ENCODE data around the gene FOXN4.

Gene FOXN4

DNA sequence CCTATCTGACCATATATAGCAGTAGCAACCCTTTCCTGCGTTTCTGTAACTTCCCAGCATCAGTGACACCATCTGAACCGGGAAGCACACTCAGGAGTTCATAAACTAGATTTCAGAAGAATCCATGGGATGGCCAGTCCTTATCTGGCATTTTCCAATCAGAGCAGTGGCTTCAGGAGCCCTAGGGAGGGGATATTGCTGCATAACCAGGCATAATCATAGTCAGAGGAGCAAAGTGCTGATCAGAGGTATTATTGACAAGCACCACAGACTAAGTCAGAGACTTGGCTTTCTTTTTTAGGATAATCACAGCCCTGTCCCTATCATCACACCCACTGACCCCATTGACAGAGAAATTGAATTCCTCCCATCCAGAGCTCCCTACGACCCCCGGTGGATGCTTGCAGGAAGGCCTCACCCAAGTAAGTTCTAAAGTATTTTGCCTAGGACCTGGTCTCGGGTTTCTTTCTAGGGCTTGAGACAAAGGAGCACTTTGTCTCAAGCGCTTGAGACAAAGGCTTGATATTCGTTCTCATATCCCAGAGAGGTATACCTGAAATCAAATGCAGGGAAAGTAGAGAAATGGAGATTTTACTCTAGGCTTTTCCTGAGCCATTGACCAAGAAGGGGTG is 55.1 kb downstream of the FOXN4 start:
- no peaks in the 10 kb centered on the region for H3K9me3 ChIP-seq (replicated peaks; ENCODE audit: low read length)
- H3K4me2 ChIP-seq (ENCODE audit: low read length) = no peak overlapping the region
- no peaks in the 10 kb centered on the region for H3K4me1 ChIP-seq (ENCODE audit: control insufficient read depth, insufficient read depth, low read length)
- no peaks in the 10 kb centered on the region for H3K27me3 ChIP-seq (ENCODE audit: control insufficient read depth, insufficient read depth, low read length)
- no peak overlapping the region for H3K4me3 ChIP-seq (ENCODE audit: low read length)
- no peaks in the 10 kb centered on the region for H3K36me3 ChIP-seq (ENCODE audit: insufficient read depth, low read length)
- H3K9ac ChIP-seq (ENCODE audit: low read depth, low read length) = no peak overlapping the region

DNA sequence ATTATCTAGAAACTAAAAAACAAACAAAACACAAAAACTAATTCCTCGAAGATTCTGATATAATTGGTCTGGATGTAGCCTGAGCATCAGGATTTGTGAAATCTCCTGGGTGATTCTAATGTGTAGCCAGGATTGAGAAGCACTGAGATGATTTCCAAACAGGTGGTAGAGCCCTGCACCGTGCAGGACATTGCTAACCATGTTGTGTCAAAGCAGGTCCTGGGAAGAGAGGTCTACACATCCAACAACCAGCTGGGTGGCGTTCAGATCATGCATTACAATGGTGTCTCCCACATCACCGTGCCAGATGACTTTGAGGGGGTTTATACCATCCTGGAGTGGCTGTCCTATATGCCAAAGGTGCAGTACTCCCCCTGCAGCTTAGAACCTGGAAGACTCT is 56.3 kb downstream of the FOXN4 start:
- H3K9ac ChIP-seq (ENCODE audit: low read depth, low read length) = no peak overlapping the region
- H3K4me2 ChIP-seq (ENCODE audit: low read length) = no peak overlapping the region
- H3K36me3 ChIP-seq (ENCODE audit: insufficient read depth, low read length) = no peaks in the 10 kb centered on the region
- no peak overlapping the region for H3K4me3 ChIP-seq (ENCODE audit: low read length)
- no peaks in the 10 kb centered on the region for H3K27me3 ChIP-seq (ENCODE audit: control insufficient read depth, insufficient read depth, low read length)
- no peaks in the 10 kb centered on the region for H3K9me3 ChIP-seq (replicated peaks; ENCODE audit: low read length)
- H3K4me1 ChIP-seq (ENCODE audit: control insufficient read depth, insufficient read depth, low read length) = no peaks in the 10 kb centered on the region

GRCh38 chr12:109250523-109250922 is 58.6 kb downstream of the FOXN4 start:
- no peak overlapping the region for H3K4me3 ChIP-seq (ENCODE audit: low read length)
- no peak overlapping the region for H3K4me2 ChIP-seq (ENCODE audit: low read length)
- no peaks in the 10 kb centered on the region for H3K9me3 ChIP-seq (replicated peaks; ENCODE audit: low read length)
- no peaks in the 10 kb centered on the region for H3K4me1 ChIP-seq (ENCODE audit: control insufficient read depth, insufficient read depth, low read length)
- no peak overlapping the region for H3K9ac ChIP-seq (ENCODE audit: low read depth, low read length)
- no peaks in the 10 kb centered on the region for H3K27me3 ChIP-seq (ENCODE audit: control insufficient read depth, insufficient read depth, low read length)
- no peaks in the 10 kb centered on the region for H3K36me3 ChIP-seq (ENCODE audit: insufficient read depth, low read length)

- Histone ChIP-seq H3K27me3 (ENCODE audit: control insufficient read depth, insufficient read depth, low read length) (no peaks in the 10 kb centered on the region), H3K4me3 (ENCODE audit: low read length) (no peak overlapping the region), H3K9me3 (replicated peaks; ENCODE audit: low read length) (no peaks in the 10 kb centered on the region), H3K36me3 (ENCODE audit: insufficient read depth, low read length) (no peaks in the 10 kb centered on the region), H3K4me2 (ENCODE audit: low read length) (no peak overlapping the region), H3K9ac (ENCODE audit: low read depth, low read length) (no peak overlapping the region), H3K4me1 (ENCODE audit: control insufficient read depth, insufficient read depth, low read length) (no peaks in the 10 kb centered on the region)
Measured at GRCh38 chr12:109247831-109248654, 61.0 kb downstream of the FOXN4 start.

DNA sequence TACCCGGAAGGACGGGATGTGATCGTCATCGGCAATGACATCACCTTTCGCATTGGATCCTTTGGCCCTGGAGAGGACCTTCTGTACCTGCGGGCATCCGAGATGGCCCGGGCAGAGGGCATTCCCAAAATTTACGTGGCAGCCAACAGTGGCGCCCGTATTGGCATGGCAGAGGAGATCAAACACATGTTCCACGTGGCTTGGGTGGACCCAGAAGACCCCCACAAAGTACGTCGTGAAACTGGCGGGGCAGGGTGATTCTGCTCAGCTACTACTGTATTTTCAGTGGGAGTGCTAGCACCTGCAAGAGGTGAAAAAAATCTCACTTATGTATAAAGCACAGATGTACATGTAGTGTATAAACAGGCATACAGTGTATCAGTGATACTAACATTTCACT is 62.9 kb downstream of the FOXN4 start:
- H3K36me3 ChIP-seq (ENCODE audit: insufficient read depth, low read length) = no peaks in the 10 kb centered on the region
- H3K9ac ChIP-seq (ENCODE audit: low read depth, low read length) = no peak overlapping the region
- H3K4me2 ChIP-seq (ENCODE audit: low read length) = no peak overlapping the region
- H3K4me1 ChIP-seq (ENCODE audit: control insufficient read depth, insufficient read depth, low read length) = no peaks in the 10 kb centered on the region
- H3K4me3 ChIP-seq (ENCODE audit: low read length) = no peak overlapping the region
- no peaks in the 10 kb centered on the region for H3K9me3 ChIP-seq (replicated peaks; ENCODE audit: low read length)
- no peaks in the 10 kb centered on the region for H3K27me3 ChIP-seq (ENCODE audit: control insufficient read depth, insufficient read depth, low read length)

- no peak overlapping the region for H3K9ac ChIP-seq (ENCODE audit: low read depth, low read length)
- no peaks in the 10 kb centered on the region for H3K36me3 ChIP-seq (ENCODE audit: insufficient read depth, low read length)
- H3K9me3 ChIP-seq (replicated peaks; ENCODE audit: low read length) = no peaks in the 10 kb centered on the region
- H3K4me1 ChIP-seq (ENCODE audit: control insufficient read depth, insufficient read depth, low read length) = no peaks in the 10 kb centered on the region
- no peak overlapping the region for H3K4me2 ChIP-seq (ENCODE audit: low read length)
- no peak overlapping the region for H3K4me3 ChIP-seq (ENCODE audit: low read length)
- no peaks in the 10 kb centered on the region for H3K27me3 ChIP-seq (ENCODE audit: control insufficient read depth, insufficient read depth, low read length)
Measured at GRCh38 chr12:109244073-109244472, 65.0 kb downstream of the FOXN4 start.

GRCh38 chr12:109241936-109242335 is 67.1 kb downstream of the FOXN4 start:
- H3K9me3 ChIP-seq (replicated peaks; ENCODE audit: low read length) = no peaks in the 10 kb centered on the region
- H3K4me3 ChIP-seq (ENCODE audit: low read length) = no peak overlapping the region
- no peak overlapping the region for H3K4me2 ChIP-seq (ENCODE audit: low read length)
- H3K9ac ChIP-seq (ENCODE audit: low read depth, low read length) = no peak overlapping the region
- H3K36me3 ChIP-seq (ENCODE audit: insufficient read depth, low read length) = no peaks in the 10 kb centered on the region
- no peaks in the 10 kb centered on the region for H3K4me1 ChIP-seq (ENCODE audit: control insufficient read depth, insufficient read depth, low read length)
- H3K27me3 ChIP-seq (ENCODE audit: control insufficient read depth, insufficient read depth, low read length) = no peaks in the 10 kb centered on the region

GRCh38 chr12:109240365-109240764 is 68.7 kb downstream of the FOXN4 start:
- Histone ChIP-seq H3K9me3 (replicated peaks; ENCODE audit: low read length) (no peaks in the 10 kb centered on the region), H3K27me3 (ENCODE audit: control insufficient read depth, insufficient read depth, low read length) (no peaks in the 10 kb centered on the region), H3K36me3 (ENCODE audit: insufficient read depth, low read length) (no peaks in the 10 kb centered on the region), H3K4me1 (ENCODE audit: control insufficient read depth, insufficient read depth, low read length) (no peaks in the 10 kb centered on the region), H3K4me2 (ENCODE audit: low read length) (no peak overlapping the region), H3K4me3 (ENCODE audit: low read length) (no peak overlapping the region), H3K9ac (ENCODE audit: low read depth, low read length) (no peak overlapping the region)

- no peaks in the 10 kb centered on the region for H3K4me1 ChIP-seq (ENCODE audit: control insufficient read depth, insufficient read depth, low read length)
- no peaks in the 10 kb centered on the region for H3K36me3 ChIP-seq (ENCODE audit: insufficient read depth, low read length)
- no peaks in the 10 kb centered on the region for H3K27me3 ChIP-seq (ENCODE audit: control insufficient read depth, insufficient read depth, low read length)
- H3K4me2 ChIP-seq (ENCODE audit: low read length) = no peak overlapping the region
- no peak overlapping the region for H3K4me3 ChIP-seq (ENCODE audit: low read length)
- H3K9ac ChIP-seq (ENCODE audit: low read depth, low read length) = no peak overlapping the region
- no peaks in the 10 kb centered on the region for H3K9me3 ChIP-seq (replicated peaks; ENCODE audit: low read length)
Measured at GRCh38 chr12:109239691-109240090, 69.4 kb downstream of the FOXN4 start.

- H3K36me3 ChIP-seq (ENCODE audit: insufficient read depth, low read length) = no peaks in the 10 kb centered on the region
- no peaks in the 10 kb centered on the region for H3K9me3 ChIP-seq (replicated peaks; ENCODE audit: low read length)
- no peaks in the 10 kb centered on the region for H3K27me3 ChIP-seq (ENCODE audit: control insufficient read depth, insufficient read depth, low read length)
- H3K4me2 ChIP-seq (ENCODE audit: low read length) = no peak overlapping the region
- H3K4me1 ChIP-seq (ENCODE audit: control insufficient read depth, insufficient read depth, low read length) = no peaks in the 10 kb centered on the region
- H3K9ac ChIP-seq (ENCODE audit: low read depth, low read length) = no peak overlapping the region
- no peak overlapping the region for H3K4me3 ChIP-seq (ENCODE audit: low read length)
Measured at GRCh38 chr12:109239179-109239578, 69.9 kb downstream of the FOXN4 start.

- no peaks in the 10 kb centered on the region for H3K27me3 ChIP-seq (ENCODE audit: control insufficient read depth, insufficient read depth, low read length)
- H3K4me2 ChIP-seq (ENCODE audit: low read length) = no peak overlapping the region
- H3K4me3 ChIP-seq (ENCODE audit: low read length) = no peak overlapping the region
- no peaks in the 10 kb centered on the region for H3K9me3 ChIP-seq (replicated peaks; ENCODE audit: low read length)
- no peaks in the 10 kb centered on the region for H3K36me3 ChIP-seq (ENCODE audit: insufficient read depth, low read length)
- no peaks in the 10 kb centered on the region for H3K4me1 ChIP-seq (ENCODE audit: control insufficient read depth, insufficient read depth, low read length)
- no peak overlapping the region for H3K9ac ChIP-seq (ENCODE audit: low read depth, low read length)
Measured at GRCh38 chr12:109236257-109236656, 72.8 kb downstream of the FOXN4 start.

DNA sequence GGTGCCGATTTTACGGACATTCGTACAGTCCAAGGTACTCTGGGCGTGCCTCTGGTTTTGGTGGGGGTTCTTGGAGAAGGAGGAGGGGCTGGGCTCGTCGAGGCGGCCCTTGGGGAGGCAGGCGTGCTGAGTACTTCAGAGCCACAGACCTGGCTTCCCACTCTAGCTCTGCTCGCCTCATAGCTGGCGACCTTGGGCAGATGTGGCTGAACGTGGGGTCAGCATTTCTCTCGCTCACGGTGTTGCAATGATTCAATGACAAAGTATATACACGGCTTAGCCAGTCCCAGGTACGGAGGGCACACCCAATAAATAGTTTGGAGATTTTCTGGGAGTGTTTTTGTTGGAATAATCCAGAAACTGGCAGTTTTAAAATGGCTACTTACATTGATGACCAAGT is 75.1 kb downstream of the FOXN4 start:
- no peak overlapping the region for H3K4me3 ChIP-seq (ENCODE audit: low read length)

More for the DNA sequence above, 75.1 kb downstream of the FOXN4 start:
- Histone ChIP-seq H3K4me2 (ENCODE audit: low read length) (no peak overlapping the region), H3K27me3 (ENCODE audit: control insufficient read depth, insufficient read depth, low read length) (no peaks in the 10 kb centered on the region), H3K9ac (ENCODE audit: low read depth, low read length) (no peak overlapping the region), H3K36me3 (ENCODE audit: insufficient read depth, low read length) (no peaks in the 10 kb centered on the region), H3K4me1 (ENCODE audit: control insufficient read depth, insufficient read depth, low read length) (no peaks in the 10 kb centered on the region), H3K9me3 (replicated peaks; ENCODE audit: low read length) (no peaks in the 10 kb centered on the region)
